Measurements from ENCODE around the gene ABI3.

Gene ABI3

DNA sequence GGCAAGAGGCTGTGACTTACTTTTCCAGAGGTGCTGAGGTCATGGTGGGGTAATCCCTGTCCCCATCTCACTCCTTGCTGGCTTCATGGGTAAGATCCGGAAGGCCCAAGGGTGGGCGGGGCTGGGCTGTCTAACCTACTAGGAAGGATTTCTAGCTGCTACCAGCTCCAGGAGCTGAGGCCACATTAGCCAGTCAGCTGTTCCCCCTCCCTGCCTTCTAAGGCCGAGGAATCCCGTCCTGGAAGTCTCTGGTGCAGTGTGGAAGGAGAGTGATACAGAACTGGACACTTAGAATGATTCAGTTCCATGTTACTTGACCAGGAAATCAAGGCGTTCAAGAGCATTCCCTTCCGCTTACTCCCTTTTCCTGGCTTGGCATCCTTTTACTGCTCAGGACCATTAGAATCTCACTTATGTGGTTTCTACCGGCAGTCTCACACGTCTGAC is 9.0 kb upstream of the ABI3 start:
- no peak for TF ChIP-seq CTCF (IDR thresholded peaks at IDR 0.05; ENCODE audit: low read depth, low read length, missing control alignments)
- Histone ChIP-seq H3K27me3 (replicated peaks) (no peaks in the 10 kb centered on the region), H3K4me3 (ENCODE audit: low read depth, low read length) (no peak overlapping the region), H3K27ac (no peak overlapping the region), H3K36me3 (replicated peaks) (no peaks in the 10 kb centered on the region)
- in situ Hi-C loops (cut with HindIII; ENCODE audit: low pct_ligation_motif_present, low sequenced_read_pairs): no loop called here
- DNase-seq: peak; percentile 25

DNA sequence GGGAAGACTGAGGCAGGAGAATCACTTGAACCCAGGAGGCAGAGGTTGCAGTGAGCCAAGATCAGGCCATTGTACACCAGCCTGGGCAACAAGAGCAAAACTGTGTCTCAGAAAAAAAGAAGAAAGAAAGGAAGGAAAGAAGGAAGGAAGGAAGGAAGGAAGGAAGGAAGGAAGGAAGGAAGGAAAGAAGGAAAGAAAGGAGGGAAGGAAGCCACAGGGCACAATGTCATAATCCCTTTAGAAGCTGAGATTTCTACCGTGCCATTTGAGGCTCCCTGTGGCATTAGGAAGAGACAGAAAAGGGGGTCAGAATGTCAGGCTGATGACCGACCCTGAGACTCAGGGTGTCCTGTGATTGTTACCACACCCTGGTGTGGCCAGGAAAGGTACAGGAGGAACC is 6.7 kb upstream of the ABI3 start:
- no peak overlapping the region for H3K4me3 ChIP-seq (ENCODE audit: low read depth, low read length)
- no peak for DNase-seq
- TF ChIP-seq CTCF (IDR thresholded peaks at IDR 0.05; ENCODE audit: low read depth, low read length, missing control alignments): no peak
- no peaks in the 10 kb centered on the region for H3K27me3 ChIP-seq (replicated peaks)
- H3K27ac ChIP-seq: no peak overlapping the region
- in situ Hi-C loops (cut with HindIII; ENCODE audit: low pct_ligation_motif_present, low sequenced_read_pairs): no loop called here
- no peaks in the 10 kb centered on the region for H3K36me3 ChIP-seq (replicated peaks)

DNA sequence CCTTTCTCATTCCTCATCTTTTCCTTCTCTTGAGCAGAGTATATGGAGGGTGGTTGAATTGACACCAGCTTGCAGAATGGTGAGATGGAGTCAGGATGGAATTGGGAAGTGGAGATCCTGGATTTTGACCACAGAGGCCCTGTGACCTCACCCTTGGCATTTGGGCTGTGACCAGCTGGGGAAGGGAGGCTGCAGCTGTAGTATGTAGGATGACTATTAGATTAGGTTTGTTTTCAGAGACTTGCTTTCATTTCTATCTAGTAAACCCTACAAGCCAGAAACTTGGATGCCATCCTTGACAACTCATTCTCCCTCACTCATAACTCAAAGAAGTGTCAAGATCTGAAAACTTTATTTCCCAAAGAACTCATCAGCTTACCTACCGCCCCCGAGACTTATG is 6.0 kb upstream of the ABI3 start:
- H3K36me3 ChIP-seq (replicated peaks): no peaks in the 10 kb centered on the region
- H3K27me3 ChIP-seq (replicated peaks): no peaks in the 10 kb centered on the region
- no peak overlapping the region for H3K27ac ChIP-seq
- in situ Hi-C loops (cut with HindIII; ENCODE audit: low pct_ligation_motif_present, low sequenced_read_pairs): no loop called here
- no peak overlapping the region for H3K4me3 ChIP-seq (ENCODE audit: low read depth, low read length)
- no peak for DNase-seq
- TF ChIP-seq CTCF (IDR thresholded peaks at IDR 0.05; ENCODE audit: low read depth, low read length, missing control alignments): no peak

- no peak for TF ChIP-seq CTCF (IDR thresholded peaks at IDR 0.05; ENCODE audit: low read depth, low read length, missing control alignments)
Measured at GRCh38 chr17:49209061-49209571, 1.4 kb upstream of the ABI3 start.

DNA sequence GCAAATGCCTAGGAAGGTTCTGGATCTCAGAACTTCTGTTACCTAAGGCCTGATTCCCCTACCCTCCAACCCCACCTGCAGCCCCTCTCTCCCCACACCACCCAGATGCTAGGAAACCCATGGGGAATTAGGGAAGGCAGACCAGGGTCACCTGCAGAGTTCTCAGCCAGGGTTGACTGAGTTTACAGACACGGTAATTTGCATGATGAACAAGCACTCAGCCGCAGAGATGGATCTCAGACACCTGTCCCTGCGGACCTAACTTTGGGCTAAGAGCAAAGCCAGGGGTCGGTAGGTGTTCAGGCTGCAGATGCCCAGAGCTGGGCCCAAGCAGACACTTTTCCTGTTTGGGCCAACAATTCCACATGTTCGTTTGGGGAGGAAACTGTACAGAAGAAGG is 2.9 kb downstream of the ABI3 start:
- Histone ChIP-seq H3K27me3 (replicated peaks) (no peaks in the 10 kb centered on the region), H3K36me3 (replicated peaks) (no peaks in the 10 kb centered on the region), H3K4me3 (ENCODE audit: low read depth, low read length) (no peak overlapping the region), H3K27ac (no peak overlapping the region)
- in situ Hi-C loops (cut with HindIII; ENCODE audit: low pct_ligation_motif_present, low sequenced_read_pairs): no loop called here
- DNase-seq: no peak
- no peak for TF ChIP-seq CTCF (IDR thresholded peaks at IDR 0.05; ENCODE audit: low read depth, low read length, missing control alignments)

More at GRCh38 chr17:49209061-49209571, 1.4 kb upstream of the ABI3 start:
- no peak overlapping the region for H3K27ac ChIP-seq
- H3K4me3 ChIP-seq (ENCODE audit: low read depth, low read length): no peak overlapping the region
- no peaks in the 10 kb centered on the region for H3K36me3 ChIP-seq (replicated peaks)
- no peak for DNase-seq
- H3K27me3 ChIP-seq (replicated peaks): no peaks in the 10 kb centered on the region
- in situ Hi-C loops (cut with HindIII; ENCODE audit: low pct_ligation_motif_present, low sequenced_read_pairs): no loop called here

DNA sequence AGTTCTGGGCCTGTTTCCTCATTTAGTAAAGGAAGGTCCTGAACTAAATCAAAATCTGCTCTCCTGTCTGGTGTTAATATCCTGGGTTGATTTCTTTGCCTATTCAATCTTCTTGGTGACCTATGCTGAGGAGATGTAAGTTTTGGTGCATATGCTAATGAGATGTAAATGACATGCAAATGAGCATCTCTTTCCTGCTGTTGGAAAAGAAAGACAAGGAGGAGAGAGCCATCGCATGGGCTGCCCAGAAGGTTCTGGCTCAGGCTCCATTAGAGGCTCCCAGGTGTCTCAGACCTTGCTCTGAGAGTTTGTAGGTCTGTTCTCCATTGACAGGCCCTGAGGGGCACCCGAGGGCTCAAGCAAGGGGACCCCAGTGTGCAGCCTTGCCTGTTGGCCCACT is 3.3 kb downstream of the ABI3 start:
- H3K4me3 ChIP-seq (ENCODE audit: low read depth, low read length): no peak overlapping the region
- no peak for TF ChIP-seq CTCF (IDR thresholded peaks at IDR 0.05; ENCODE audit: low read depth, low read length, missing control alignments)

More for the DNA sequence above, 3.3 kb downstream of the ABI3 start:
- DNase-seq: no peak
- H3K27me3 ChIP-seq (replicated peaks): no peaks in the 10 kb centered on the region
- in situ Hi-C loops (cut with HindIII; ENCODE audit: low pct_ligation_motif_present, low sequenced_read_pairs): no loop called here
- H3K27ac ChIP-seq: no peak overlapping the region
- H3K36me3 ChIP-seq (replicated peaks): no peaks in the 10 kb centered on the region
